ENCODE data around the gene OSBPL10. TPM values are rescaled to one million over a fixed set of nuclear protein-coding genes. Genes with fewer than 3 reads are reported as not detected.

The OSBPL10 gene
- total RNA-seq, 1 donor from 2014 or later, result 20.1 TPM

DNA sequence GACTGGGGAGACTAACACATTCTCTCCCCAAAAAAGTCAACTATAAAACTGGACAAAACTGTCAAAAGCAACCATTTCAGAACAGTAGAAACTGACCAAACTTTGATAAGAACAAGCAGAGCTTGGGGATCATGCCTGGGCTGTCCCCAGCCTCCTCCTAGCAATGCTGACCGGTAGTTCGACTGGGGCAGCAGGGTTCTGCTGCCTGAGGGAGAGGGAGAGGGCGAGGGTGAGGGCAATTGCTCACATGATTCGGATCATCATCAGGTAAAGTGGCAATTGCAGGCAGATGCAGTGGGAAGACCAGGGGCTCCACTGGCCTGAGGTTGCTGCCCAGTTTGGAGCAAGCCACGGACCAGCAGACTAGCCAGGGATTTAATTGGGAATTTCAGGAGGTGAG, 88.6 kb downstream of the OSBPL10 start:
- Histone ChIP-seq H3K27me3 (ENCODE audit: control insufficient read depth, insufficient read depth, low read length) (no peaks in the 10 kb centered on the region), H3K36me3 (ENCODE audit: control insufficient read depth, insufficient read depth, low read length) (no peaks in the 10 kb centered on the region), H3K4me3 (ENCODE audit: low read depth, low read length) (no peak overlapping the region)
- no peak for DNase-seq (ENCODE audit: low read depth)
- TF ChIP-seq, protein P1, sequence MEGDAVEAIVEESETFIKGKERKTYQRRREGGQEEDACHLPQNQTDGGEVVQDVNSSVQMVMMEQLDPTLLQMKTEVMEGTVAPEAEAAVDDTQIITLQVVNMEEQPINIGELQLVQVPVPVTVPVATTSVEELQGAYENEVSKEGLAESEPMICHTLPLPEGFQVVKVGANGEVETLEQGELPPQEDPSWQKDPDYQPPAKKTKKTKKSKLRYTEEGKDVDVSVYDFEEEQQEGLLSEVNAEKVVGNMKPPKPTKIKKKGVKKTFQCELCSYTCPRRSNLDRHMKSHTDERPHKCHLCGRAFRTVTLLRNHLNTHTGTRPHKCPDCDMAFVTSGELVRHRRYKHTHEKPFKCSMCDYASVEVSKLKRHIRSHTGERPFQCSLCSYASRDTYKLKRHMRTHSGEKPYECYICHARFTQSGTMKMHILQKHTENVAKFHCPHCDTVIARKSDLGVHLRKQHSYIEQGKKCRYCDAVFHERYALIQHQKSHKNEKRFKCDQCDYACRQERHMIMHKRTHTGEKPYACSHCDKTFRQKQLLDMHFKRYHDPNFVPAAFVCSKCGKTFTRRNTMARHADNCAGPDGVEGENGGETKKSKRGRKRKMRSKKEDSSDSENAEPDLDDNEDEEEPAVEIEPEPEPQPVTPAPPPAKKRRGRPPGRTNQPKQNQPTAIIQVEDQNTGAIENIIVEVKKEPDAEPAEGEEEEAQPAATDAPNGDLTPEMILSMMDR (IDR thresholded peaks at IDR 0.05; ENCODE audit: insufficient read depth, low read length, poor library complexity, severe bottlenecking), result no peak

DNA sequence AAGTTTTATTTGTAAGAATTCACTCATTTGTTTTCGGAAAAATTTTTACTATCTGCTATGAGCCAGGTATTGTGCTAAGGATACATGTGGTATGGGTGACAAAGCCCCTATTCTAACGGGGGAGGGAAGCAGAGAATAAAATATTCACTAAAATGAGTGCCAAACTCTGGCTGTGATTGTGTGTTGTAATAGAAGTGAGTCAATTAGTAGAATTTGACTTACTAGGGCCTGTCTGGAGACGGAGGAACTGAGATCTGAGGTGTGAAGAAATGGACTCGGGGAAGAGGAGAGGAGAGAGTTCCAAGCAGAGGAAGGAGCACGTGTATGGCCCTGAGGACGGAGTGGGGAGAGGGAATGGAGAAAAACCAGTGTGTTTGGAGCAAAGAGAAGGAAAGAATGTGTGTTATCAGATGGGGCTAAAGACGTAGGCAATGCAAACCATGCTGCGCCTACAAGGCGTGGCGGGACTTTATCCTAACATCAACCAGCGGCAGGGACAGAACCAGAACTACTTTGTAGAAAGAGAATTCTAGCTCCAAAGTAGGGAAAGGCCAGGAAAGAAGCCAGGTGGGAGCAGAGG, 89.1 kb downstream of the OSBPL10 start:
- Histone ChIP-seq H3K36me3 (ENCODE audit: control insufficient read depth, insufficient read depth, low read length) (no peaks in the 10 kb centered on the region), H3K4me3 (ENCODE audit: low read depth, low read length) (no peak overlapping the region), H3K27me3 (ENCODE audit: control insufficient read depth, insufficient read depth, low read length) (no peaks in the 10 kb centered on the region)
- no peak for DNase-seq (ENCODE audit: low read depth)
- TF ChIP-seq, protein P1 (IDR thresholded peaks at IDR 0.05; ENCODE audit: insufficient read depth, low read length, poor library complexity, severe bottlenecking), result no peak

DNA sequence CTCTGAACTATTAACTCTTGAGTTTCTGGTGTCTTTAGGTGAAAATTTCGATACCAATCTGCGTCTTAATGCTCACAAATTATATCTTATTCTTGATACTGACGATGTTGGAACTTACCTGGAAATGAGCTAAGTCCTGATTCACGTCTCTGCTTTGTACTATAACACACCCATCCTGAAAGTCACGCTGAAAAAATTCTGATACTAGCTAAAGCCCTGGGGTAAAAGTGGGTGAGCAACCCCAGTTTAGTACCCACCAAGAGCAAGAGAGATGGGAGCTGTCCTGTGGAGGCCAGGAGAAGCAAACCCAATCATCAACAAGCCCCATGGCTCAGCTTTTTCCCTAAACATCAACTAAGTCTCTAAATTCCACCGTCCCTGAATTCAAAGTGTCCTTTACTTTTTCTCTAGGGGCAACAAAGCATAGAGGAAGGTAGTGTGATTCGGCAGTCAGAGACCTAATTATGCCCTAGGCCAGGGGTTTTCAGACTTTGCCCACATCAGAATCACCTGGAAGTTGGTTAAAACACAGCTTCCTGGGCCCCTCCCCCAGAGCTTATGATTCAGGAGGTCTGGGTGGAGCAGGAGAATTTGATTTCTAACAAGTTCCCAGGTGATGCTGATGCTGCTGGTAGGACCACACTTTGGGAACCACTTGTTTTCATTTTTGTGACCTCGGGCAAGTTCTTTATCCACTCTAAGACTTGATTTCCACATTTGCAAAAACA, 90.2 kb downstream of the OSBPL10 start:
- DNase-seq (ENCODE audit: low read depth), result no peak
- no peak overlapping the region for H3K4me3 ChIP-seq (ENCODE audit: low read depth, low read length)
- no peaks in the 10 kb centered on the region for H3K36me3 ChIP-seq (ENCODE audit: control insufficient read depth, insufficient read depth, low read length)
- H3K27me3 ChIP-seq (ENCODE audit: control insufficient read depth, insufficient read depth, low read length), result no peaks in the 10 kb centered on the region
- TF ChIP-seq, protein P1 (IDR thresholded peaks at IDR 0.05; ENCODE audit: insufficient read depth, low read length, poor library complexity, severe bottlenecking), result no peak

DNA sequence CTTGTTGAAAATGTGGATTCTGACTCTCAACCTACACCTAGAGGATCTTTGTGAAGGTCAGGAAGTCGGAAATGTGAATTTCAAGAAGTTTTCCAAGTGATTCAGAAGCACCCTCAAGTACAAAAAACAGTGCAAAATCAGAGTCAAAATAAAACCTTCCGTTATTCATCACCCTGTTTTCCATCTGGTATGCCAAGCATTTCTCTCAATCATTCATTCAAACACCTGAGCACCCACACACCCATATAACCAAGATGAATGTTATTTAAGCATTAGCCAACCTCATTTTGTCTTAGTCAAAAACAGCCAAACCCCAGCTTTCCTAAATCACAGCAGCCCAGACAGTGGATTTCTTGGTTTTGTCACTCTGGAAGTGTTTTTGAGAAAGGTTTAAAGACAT, 91.1 kb downstream of the OSBPL10 start:
- no peak for DNase-seq (ENCODE audit: low read depth)
- Histone ChIP-seq H3K27me3 (ENCODE audit: control insufficient read depth, insufficient read depth, low read length) (no peaks in the 10 kb centered on the region), H3K36me3 (ENCODE audit: control insufficient read depth, insufficient read depth, low read length) (no peaks in the 10 kb centered on the region), H3K4me3 (ENCODE audit: low read depth, low read length) (no peak overlapping the region)
- TF ChIP-seq, protein P1 (IDR thresholded peaks at IDR 0.05; ENCODE audit: insufficient read depth, low read length, poor library complexity, severe bottlenecking), result no peak

DNA sequence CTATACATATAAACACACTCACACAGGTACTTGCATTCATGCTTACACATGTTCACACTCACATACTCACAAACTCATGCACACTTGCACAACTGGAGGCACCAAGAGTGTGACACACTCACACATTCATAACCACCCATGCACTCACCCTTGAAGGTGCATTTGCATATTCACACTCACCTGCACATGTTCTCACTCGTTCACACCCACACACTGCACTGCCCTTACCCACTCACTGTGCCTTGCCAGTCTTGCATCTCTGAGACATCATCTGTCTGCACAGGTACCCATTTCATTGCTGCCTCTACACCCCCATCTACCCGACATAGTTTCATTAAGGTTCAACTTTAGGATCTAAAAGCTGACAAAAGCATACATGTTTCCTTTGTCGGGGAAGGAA, 95.8 kb downstream of the OSBPL10 start:
- H3K4me3 ChIP-seq (ENCODE audit: low read depth, low read length), result no peak overlapping the region
- no peaks in the 10 kb centered on the region for H3K36me3 ChIP-seq (ENCODE audit: control insufficient read depth, insufficient read depth, low read length)
- no peak for DNase-seq (ENCODE audit: low read depth)
- H3K27me3 ChIP-seq (ENCODE audit: control insufficient read depth, insufficient read depth, low read length), result no peaks in the 10 kb centered on the region
- TF ChIP-seq, protein P1 (IDR thresholded peaks at IDR 0.05; ENCODE audit: insufficient read depth, low read length, poor library complexity, severe bottlenecking), result no peak

DNA sequence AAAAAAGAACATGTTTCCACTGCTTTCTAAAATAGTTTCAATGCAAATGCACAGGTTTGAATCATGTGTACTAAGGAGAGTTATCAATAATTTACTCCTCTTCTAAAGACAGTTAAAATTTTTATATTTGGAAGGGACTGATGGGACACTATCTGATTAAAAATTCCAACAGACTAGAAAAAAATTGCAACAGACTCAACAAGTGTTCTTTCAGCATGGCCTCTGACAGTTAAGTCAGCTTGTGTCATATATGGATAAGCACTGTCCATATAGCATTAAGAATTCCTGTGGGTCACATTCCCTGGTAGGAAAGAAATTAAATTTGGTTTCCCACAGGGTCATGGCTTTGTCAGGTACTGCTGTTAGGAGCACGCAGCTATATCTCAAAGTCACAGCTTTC, 96.8 kb downstream of the OSBPL10 start:
- TF ChIP-seq, protein P1 (IDR thresholded peaks at IDR 0.05; ENCODE audit: insufficient read depth, low read length, poor library complexity, severe bottlenecking), result no peak
- DNase-seq (ENCODE audit: low read depth), result no peak
- H3K27me3 ChIP-seq (ENCODE audit: control insufficient read depth, insufficient read depth, low read length), result no peaks in the 10 kb centered on the region
- no peak overlapping the region for H3K4me3 ChIP-seq (ENCODE audit: low read depth, low read length)
- no peaks in the 10 kb centered on the region for H3K36me3 ChIP-seq (ENCODE audit: control insufficient read depth, insufficient read depth, low read length)

All from kidney epithelial cell (primary cell).